HG03135 (cell line): Measurements from ENCODE around the gene HOXC10.

Experiments used
- ATAC-seq: cut with Tn5 transposase; IDR thresholded peaks from one replicate; pipeline ENCODE4 v1.9.1; 2021; ENCODE audit warnings: mild to moderate bottlenecking, moderate library complexity; ENCODE audit not compliant: unreplicated experiment

The HOXC10 gene

DNA sequence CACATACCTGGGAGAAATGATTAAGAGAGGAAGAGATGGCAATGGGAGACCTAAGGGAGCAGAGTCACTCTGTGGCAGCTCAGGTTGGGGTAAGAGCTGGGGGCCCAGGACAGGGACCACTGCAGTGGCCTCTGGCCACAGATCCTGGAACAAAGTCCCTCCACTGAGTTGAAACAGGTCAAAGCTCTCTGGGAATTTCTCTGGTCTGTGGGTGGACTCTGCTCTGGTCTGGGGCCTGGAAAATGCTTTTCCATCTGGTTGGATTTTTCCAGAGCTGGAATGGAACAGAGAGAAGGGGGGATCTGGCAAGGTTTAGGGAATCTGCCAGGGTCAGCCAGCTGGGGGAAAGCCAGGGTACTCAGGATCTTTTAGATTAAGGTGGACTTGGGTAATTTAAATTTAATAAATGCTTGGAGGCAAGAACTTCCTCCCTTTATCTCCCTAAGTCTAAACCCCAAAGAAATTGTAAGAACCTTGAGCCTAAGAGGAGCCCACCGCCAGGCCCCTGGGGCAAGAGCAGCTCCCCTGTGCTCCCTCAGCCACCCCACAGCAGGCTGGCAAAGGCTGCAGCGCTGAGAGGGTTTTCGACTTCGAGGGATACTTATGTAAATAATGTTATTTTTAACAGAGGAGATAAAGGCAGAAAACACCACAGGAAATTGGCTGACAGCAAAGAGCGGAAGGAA lies 3.7 kb downstream of the HOXC10 start:
- no peak for ATAC-seq

DNA sequence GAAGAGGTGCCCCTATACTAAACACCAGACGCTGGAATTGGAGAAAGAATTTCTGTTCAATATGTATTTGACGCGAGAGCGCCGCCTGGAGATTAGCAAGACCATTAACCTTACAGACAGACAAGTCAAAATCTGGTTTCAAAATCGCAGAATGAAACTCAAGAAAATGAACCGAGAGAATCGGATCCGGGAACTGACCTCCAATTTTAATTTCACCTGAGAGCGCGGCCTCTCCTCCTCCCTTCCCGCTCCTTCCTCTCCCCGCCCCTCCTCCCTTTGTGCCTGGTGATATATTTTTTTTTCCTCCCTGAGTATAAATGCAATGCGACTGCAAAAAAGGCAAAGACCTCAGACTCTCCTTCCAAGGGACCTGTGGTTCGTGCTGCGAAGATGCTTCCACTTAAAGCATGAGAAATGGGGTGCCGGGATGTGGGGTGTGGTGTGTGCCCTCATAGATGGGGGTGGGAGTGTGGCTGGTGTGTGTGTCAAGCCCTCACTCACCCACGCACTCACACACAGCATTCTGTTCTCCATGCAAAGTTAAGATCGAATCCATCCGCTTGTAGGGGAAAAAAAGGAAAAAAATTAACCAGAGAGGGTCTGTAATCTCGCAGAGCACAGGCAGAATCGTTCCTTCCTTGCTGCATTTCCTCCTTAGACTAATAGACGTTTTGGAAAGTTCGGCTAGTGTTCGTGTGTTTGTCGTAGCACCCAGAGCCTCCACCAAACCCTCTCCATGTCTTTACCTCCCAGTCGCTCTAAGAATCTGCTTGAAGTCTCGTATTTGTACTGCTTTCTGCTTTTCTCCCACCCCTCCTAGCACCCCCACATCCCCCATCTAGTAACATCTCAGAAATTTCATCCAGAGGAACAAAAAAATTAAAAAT lies 4.5 kb downstream of the HOXC10 start:
- ATAC-seq: no peak

DNA sequence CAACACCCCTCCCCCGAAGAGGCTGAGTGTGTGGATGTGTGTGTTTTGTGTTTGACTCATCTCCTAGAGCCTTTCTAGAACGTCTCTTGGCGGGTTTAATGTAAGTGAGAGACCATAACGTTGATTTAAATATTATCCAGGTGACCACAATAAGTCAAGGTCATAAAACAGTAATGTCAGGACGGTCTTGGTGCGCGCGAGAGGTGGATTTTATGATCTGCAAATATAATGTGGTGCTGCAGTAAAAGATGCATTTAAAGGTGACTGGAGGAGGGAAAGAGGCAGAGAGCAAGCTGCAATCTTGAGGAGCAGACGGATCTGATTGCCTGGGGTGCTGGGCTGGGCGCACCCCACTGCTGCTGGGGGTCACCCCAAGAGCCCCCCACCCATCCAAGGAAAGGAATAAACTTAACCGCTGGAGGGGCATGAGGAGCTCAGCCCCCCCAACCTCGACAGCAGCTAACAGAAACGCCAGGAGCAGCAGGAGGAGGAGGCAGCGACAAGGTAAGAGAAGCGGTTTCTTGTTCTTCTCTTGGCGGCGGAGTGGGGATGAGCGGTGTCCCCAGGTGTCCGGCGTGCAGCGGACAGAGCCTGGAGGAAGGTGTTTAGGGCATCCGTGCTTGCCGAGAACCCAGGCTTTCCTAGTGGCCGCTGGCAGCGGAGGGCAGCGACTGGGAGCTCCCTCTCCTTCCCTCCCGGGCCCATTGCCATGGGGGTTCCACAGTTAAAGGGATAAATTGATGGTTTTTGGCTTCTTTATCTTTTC lies 5.5 kb downstream of the HOXC10 start:
- no peak for ATAC-seq

DNA sequence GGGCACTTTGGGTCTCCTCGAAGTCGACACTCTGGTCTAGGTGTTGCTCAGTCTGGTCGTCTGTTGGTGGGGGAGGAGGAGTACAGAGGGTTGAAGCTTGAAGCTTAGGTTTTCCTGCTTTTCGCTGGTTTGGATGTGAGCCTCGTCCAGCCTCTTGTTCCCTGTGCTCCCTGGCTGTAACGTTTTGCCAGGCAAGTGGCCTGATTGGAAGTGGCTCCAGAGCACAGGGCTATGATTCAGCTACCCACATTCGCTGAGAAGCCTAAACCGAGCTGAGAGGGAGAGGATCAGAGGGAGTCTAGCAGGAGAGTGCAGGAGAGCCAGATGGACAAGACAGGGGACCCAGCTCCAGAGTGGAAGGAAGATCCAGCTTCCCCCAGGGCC lies 6.1 kb downstream of the HOXC10 start:
- ATAC-seq: no peak

DNA sequence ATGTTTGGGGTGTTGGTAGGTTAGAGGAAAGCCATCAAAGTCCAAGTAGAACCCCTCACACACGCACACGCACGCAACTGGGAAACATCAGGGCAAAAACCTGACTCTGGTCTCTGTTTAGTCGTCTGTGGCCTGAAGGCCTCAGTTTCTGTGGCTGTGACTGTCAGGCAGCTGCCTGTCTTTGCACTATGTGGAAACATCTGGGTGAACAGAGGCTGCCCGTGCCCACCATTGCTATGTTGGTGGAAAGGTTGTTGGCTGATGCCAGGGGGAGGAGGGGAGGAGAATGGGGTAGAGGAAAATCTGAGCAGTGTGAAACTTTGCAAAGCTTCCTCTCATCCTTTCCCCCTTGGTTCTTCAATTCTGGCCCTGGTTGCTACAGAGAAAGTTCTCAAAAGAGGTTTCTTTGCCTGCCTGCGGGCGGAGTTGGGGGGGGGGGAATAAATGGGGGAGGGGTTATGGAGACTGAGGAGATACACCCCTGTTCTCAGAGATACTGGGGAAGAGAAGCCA lies 7.5 kb downstream of the HOXC10 start:
- no peak for ATAC-seq

DNA sequence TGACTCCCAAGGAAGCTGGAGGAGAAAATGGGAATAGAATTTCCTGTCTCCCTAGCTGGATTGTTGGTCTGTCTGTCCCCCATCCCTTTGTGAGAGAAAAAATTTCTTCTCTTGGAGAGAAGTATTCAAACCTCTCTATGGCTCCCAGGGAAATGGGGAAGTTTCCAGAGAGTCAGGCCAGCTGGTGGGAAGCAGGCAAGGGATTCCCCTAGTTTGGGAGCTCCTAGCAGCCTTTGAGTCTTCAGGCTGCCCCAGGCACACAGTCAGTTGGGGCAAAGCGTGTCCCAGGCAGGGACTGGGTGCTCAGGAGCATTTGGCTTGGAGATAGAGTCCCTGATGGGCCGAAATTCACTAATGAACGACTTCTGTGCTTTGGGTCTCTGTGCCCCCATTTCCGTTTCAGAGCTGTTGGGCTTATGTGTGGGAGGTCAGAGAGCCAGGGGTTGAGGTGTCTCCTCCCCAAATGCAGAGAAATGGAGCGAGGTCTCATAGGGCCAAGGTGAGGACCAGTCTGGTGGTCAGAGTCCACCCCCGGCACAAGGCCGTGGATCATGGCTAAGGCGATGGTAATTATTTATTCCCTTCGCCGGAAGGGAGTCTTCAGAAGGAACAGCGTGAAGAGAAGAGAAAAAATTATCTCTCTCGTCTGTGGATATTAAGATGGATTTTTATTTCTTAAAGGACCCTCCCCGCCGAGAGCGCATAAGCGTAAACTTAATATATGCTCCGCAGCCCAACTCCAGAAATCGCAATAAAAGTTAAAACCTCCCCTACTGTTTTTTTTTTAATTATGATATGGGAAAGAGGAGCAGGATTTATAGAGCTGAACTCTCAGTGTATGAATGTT lies 8.4 kb downstream of the HOXC10 start:
- no peak for ATAC-seq

DNA sequence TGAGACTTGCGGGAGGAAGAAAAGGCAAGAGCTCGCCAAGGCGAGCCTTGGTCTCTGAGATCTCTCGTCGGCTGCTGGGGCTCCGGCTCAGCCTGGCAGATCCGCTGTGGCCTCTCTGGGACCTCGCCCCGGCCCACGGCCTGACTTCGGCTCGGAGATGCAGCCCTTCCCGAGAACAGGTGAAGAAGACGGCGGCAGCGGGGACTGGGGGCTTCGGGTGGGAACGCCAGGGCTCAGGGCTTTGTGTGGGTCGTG lies 9.0 kb downstream of the HOXC10 start:
- ATAC-seq: no peak

DNA sequence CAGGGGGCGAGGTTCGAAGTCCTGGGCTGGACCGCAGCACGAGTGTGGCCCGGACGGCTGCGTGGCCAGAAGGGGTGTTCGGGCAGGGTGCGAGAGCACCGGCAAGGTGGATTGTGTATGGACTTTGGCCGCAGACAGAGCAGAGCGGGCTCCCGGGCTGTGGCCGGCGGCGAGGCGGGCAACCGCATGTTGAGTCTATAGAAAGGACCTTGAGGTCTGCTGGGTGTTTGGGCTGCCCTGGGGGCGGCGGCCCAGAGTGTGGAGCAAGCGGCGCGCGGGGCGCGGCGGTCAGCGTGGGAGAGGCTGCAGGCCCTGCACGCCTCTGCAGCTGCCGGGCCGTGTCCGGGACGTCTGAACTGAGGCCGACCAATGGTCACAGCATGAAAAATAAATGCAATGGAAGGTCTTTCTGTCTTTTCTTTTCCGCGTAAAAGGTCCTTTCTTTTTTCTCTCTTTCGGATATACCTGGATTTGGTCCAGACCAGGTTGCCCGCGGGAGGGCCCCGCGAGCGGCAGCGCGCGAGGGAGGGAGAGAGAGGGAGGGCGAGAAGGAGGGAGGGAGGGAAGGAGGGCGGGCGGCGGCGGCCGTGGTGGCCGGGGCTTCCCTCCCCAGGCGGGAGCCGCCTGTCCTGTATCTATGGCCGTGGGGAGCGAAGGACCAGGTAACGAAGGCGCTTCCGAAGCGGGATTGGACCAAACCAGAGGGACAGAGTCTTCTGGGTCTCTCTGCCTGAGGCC lies 9.5 kb downstream of the HOXC10 start:
- no peak for ATAC-seq

DNA sequence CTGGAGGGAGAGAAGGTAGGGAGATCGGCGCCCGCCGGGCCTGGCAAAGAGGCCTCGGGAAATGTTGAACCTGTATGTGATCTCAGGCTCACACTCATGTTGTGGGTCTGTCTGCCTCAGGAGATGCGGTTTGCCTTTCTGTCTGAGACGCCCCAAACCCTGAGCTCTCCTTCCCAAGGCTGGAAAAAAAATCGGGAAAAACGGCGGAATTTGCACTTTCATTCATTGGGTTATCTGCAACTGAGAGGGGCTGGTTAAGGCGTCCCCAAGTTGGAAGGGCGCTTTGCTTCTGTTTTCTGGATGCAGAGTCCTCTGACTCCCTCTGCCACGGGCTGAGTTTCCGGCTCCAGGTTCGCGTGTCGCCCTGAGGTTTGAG lies 10.0 kb downstream of the HOXC10 start:
- no peak for ATAC-seq

DNA sequence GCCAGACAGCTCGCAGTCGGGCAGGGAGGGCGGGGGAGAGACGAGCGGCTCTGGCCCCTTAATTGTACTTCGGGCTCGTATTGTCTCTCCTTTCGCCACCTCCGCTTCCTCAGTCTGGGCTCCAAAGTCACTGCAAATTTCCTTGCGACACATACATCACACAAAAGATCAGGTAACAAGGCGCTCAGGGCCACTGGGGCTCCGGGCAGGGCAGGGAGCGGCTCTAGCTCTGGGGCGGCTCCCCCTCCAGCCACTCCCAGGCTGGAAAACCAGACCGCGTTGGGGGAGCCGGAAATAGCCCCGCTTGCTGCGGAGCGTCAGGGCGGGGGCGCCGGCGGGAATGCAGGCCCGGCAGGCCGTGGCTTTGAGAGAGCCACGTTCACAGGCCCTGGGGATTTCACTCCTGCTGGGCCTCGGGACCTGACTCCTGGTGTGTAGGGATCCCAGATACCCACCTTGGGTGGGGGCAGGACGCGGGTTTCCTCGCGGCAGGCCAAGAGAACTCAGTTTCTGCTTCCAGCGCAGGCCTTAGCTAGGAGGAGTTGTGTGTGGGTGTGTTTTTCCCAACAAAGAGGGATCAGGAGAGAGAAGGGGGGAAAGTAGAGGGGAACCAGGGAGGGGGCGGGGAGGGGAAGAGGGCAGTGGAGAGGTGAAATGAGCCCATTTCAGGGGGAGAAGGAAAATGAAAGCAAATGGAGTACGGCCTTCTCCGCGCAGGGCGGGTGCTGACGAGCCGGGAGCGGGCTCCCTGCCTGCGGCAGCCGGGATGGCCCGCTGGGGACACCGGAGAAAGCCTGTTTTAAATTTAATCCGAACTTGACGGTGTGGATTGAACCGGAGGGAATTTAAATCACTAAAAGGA lies 10.7 kb downstream of the HOXC10 start:
- ATAC-seq: no peak

DNA sequence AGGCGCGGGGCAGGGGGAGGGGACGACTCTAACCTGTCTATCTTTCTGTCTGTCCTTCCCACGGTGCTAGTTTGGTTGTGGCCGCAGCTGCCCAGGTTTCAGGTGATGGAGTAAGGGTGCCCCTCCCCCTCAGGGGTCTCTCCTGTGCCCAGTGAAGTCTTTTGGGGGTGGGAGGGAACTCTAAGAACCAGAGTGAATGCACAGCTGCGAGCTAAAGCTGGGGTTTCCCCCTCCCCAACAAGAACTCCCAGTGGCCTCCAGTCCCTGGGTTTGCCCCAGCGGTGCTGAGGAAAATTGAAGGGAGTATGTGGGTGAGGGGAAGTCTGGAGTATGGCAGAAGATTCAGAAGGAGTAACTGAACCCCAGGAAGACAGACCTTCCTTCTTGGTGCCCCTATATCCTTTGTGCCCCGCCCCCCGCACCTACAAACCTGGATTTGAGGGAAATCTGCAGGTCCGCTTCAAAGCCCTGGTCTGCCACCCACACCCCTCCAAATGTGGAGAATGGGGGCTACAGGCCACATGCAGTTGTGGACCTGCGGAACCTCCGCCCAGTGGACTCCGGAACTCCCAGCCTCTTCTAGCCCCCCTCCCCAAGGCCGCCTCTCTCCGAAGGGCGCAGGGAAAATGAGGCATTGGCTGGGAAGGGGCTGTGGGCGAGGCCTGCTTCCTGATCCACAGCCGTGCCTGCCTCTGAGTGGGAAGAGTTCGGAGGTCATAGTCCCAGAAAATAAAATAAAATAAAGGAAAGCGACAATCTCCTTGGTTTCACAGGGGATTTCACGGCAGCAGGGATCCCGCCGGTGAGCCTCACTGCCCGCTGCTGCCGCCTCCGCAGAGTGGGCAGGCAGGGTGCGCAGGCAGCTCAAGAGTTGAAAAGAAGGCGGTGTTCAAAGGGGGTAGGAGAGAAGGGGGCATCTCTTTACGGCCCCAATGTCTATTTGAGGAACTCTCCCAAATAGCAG lies 11.6 kb downstream of the HOXC10 start:
- ATAC-seq: no peak

DNA sequence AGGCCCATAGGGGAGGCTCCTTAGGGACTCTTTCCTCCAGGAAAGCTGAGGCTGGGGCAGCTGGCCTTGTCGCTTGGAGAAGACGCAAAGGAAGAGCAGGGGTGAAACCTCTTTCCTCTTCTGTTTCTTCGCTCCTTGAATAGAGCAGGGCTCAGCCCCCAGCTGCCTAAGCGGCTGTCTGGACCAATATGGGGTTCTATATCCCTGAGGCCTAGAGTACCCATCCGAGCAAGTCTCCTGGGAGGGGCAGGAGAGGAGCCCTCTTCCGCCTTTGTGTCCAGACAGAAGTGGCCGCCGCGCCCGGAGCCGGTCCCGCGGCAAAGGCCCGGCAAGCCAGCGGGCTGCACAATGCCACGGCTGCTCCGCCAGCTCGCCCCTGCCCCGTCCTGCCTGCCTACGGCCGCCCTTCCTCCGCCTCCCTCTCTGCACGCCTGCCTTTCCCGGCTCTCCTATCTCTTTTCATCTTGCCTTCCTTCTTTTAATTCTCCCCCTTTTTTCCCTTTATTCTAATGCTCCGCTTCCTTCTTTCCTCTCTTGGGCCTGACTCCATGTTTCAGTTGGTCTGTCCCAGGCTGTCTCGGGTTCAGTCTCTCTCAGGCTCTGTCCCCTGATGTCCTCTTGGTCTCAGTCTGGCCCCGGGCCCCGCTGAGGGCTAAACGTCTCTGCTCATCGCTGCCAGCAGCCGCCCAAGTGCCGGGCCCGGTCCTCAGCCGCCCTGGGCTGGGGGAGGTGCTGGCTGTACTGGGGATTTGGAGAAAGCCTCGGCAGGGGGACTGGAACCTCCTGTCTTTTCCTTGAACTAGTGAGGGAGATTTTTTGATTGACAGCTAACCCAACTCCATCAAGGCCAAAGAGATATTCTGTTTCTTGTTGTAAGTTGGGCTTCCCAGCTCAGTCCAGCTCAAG lies 12.5 kb downstream of the HOXC10 start:
- ATAC-seq: no peak

DNA sequence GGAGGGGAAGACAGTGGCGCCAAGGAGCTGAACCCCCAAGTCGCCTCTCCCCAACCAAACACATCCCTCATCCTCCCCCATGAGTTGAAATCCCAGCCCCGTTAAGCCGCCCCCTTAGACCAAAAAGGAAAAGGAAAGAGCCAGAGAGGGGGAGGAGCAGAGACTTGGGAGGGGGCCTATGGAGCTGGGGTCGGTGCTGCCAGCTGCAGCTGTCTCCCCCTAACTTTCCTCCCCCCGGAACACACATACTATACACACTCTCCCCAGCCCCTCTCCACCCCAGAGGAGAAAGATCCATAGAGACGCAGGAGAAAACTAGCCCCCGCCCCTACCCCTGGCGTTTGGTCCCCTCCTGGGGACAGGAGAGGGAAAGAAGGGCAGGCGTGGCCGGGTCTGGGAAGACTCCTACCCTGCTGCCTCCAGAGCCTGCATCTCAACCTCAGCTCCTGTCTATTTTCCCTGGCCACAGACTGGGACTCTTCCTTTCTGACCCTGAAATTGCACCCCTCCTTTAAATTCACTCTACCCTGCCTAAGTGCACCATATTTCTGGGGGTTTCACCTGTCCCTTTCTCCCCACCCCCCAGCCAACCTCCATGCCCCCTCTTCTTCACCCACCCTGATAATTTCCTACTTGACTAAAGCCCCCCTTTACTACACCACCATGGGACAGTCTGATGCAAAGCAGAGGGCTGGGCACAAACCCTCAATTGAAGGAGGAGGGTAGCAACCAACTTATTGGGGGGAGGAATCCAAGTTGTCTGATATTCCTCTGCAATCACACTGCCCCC lies 13.4 kb downstream of the HOXC10 start:
- ATAC-seq: no peak

DNA sequence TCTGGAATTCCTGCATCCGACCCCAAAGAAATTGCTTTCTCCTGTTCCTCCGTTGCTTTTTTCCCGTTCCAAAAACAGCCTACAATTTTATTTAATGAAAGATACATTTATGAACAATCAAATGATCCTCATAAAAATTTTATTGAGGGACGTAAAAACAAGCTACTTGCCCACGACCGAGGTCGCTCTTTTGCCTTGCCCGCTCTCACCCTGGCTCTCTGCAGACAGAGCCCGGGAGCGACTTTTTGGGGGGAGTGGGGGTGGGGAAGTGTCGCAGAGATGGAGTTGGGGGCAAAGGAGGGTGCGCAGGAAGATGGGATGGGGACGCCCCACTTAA lies 13.9 kb downstream of the HOXC10 start:
- ATAC-seq: no peak

DNA sequence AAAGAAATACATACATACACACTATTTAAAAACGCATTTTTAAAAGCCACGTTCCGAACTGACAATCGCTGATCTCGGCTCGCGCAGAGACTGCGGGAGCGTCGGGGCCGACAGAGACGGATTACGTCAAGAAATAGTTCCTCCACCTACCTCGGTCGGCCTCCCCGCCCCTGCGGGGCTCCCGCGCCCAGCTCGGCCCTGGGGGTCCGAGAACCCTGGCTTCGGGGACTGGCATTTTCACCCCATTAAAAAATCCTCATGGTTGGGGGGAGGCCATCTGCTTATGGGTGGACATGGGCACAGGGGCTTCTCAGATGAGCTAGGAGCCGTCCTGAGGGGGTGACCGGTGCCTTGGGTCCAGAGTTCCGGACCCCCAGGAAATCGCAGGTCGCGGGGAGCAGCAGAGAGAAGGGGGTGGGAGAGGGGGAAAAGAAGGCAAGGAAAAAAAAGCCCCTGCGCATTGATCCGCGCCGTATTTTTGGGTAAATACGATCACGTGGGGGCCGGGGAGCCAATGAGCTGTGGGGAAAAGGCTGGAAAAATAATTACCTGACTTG lies 14.7 kb downstream of the HOXC10 start:
- no peak for ATAC-seq
